Endothelial cell (in vitro differentiated cells): ENCODE measurements around the gene CCNG2. TPM values are rescaled to one million over a fixed set of nuclear protein-coding genes. Genes with fewer than 3 reads are reported as not detected.
A peak's percentile ranks its signal among the peaks of the same experiment; 100 is the strongest.

Experiments used
- DNase-seq: peaks from one replicate; pipeline ENCODE4 v3.0.0; 2021; ENCODE audit warnings: low spot score
- H3K27ac Mint-ChIP-seq: one replicate; pipeline ENCODE4 v1.8.0; 2021; ENCODE audit warnings: mixed read lengths, inconsistent platforms; ENCODE audit not compliant: unreplicated experiment
- H3K27me3 Mint-ChIP-seq: one replicate; pipeline ENCODE4 v1.8.0; 2021; ENCODE audit warnings: mild to moderate bottlenecking, moderate library complexity, mixed read lengths, inconsistent platforms; ENCODE audit not compliant: unreplicated experiment
- H3K36me3 Mint-ChIP-seq: one replicate; pipeline ENCODE4 v1.8.0; 2021; ENCODE audit warnings: mild to moderate bottlenecking, low read depth, mixed read lengths, inconsistent platforms; ENCODE audit not compliant: unreplicated experiment
- H3K4me1 Mint-ChIP-seq: one replicate; pipeline ENCODE4 v1.8.0; 2021; ENCODE audit warnings: mild to moderate bottlenecking, mixed read lengths, inconsistent platforms; ENCODE audit not compliant: unreplicated experiment
- H3K4me3 Mint-ChIP-seq: one replicate; pipeline ENCODE4 v1.8.0; 2021; ENCODE audit warnings: mild to moderate bottlenecking, mixed read lengths, inconsistent platforms; ENCODE audit not compliant: unreplicated experiment
- H3K9me3 Mint-ChIP-seq: one replicate; pipeline ENCODE4 v1.8.0; 2021; ENCODE audit warnings: mixed read lengths, inconsistent platforms; ENCODE audit not compliant: unreplicated experiment
- CTCF ChIP-seq: fragments of 200-600 bp; sonication (generic); IDR thresholded peaks from one replicate; pipeline ENCODE4 v1.5.0; 2021; ENCODE audit warnings: antibody characterized with exemption; ENCODE audit not compliant: unreplicated experiment
- total RNA-seq: library from RNA; stranded (reverse); fragmentation: NEBNext Ultra II Directional; extraction: Animal tissue kit (Norgen Biotek cat#: 25700); gene quantifications from one replicate; pipeline ENCODE4 v1.2.1, GENCODE V29; 2021; ENCODE audit not compliant: unreplicated experiment

The CCNG2 gene
- total RNA-seq, 1 donor from 2014 or later = 67.0 TPM

DNA sequence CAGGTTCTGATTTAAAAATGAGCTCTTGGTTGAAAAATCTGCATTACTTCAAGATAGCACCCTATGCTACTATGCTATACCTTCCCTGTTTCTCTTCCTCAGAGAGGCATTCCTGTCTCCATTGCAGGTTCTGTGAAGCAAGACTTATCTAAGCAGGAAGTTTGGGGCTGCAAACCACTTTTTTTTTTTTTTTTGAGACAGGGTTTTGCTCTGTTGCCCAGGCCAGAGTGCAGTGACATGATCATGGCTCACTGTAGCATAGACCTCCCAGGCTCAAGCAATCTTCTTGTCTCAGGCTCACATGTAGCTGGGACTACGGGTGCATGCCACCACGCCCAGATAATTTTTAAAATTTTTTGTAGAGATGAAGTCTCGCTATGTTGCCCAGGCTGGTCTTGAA lies 4.0 kb upstream of the CCNG2 start:
- Mint-ChIP-seq H3K4me3 (no peak overlapping the region), H3K36me3 (peaks cover 6% of the 10 kb centered on the region), H3K27me3 (peaks cover 8% of the 10 kb centered on the region), H3K27ac (no peak overlapping the region), H3K9me3 (no peaks in the 10 kb centered on the region), H3K4me1 (peaks cover 35% of the 10 kb centered on the region)
- no peak for TF ChIP-seq CTCF
- no peak for DNase-seq

GRCh38 chr4:77154065-77154464 lies 2.9 kb upstream of the CCNG2 start:
- DNase-seq = no peak
- Mint-ChIP-seq H3K4me1 (peaks cover 44% of the 10 kb centered on the region), H3K4me3 (no peak overlapping the region), H3K36me3 (peaks cover 13% of the 10 kb centered on the region), H3K27ac (no peak overlapping the region), H3K9me3 (no peaks in the 10 kb centered on the region), H3K27me3 (peaks cover 8% of the 10 kb centered on the region)
- TF ChIP-seq CTCF = no peak

DNA sequence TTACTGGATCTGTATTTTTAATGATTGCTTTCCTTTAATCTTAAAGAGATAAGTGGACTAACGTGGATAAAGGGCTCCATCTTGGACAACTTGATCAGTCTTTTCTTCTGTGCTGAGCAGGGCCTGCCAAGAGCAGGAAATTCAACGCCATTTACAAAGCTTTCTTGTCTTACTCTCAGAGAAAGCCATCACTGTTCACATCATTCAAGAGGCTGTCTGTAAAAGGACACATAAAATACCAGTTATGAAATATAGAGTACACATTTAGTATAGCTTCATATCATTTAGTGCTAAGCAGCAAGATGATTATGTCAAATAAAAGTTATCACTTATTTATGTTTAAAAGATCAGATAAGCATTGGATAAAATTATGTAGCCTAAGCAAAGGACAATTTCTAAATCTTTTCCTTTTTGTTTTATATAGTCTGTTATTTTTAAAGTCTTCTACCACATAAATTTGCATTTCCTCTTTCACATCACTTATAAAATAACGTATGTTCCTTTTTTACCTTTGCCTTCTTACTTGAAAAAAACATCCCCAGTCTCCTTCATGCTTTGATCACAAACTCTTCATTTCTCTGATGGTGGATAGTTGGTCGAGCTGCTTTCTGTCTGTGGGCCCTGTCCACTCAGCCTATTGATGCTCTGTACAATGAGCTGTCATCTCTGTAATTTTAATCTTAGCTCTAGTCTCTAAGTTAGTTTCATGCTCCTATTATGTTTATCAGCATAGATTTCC lies 2.1 kb upstream of the CCNG2 start:
- peaks cover 8% of the 10 kb centered on the region for H3K27me3 Mint-ChIP-seq
- H3K4me1 Mint-ChIP-seq = peaks cover 44% of the 10 kb centered on the region
- DNase-seq = no peak
- H3K4me3 Mint-ChIP-seq = no peak overlapping the region
- peak overlapping the region; percentile 58 for H3K27ac Mint-ChIP-seq
- no peaks in the 10 kb centered on the region for H3K9me3 Mint-ChIP-seq
- peaks cover 13% of the 10 kb centered on the region for H3K36me3 Mint-ChIP-seq
- no peak for TF ChIP-seq CTCF

DNA sequence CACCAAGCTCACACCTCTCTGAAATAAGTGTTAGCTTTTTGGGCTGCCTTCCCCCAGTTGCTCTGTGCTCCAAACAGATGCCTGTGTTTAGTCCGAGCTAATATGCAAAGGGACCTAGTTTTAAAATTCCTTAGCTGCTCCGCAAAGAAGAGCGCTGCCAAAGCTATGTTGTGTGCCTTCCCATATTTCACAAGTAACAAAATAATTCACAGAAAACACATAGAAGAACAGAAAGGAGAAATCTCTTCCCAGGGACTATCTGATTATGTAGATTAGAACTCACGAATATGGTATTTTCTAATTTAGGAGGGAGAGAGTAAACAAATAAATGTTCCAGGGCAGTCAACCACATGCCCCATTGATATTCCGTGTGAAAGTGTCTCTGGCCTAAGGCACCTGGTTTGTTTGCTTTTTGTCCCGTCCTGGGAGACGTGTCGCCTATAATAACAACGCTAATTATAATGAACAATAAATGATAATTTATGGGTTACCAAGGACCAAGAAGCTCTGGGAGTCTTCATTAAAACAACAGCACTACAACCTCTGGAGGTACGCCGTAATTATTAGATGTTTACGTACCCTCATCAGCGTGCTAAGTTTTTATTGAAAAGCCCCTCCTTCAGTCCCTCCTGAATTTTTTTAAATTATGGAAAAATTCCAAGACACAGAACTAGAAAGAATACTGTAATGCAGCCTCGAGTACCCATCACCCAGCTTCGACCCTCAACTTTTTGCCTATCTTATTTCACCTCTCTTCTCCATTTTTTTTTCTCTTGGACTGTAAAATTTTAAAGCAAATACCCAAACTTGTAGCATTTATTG lies 1.2 kb upstream of the CCNG2 start:
- H3K9me3 Mint-ChIP-seq = no peaks in the 10 kb centered on the region
- H3K27ac Mint-ChIP-seq = peak overlapping the region; percentile 100
- peaks cover 44% of the 10 kb centered on the region for H3K4me1 Mint-ChIP-seq
- H3K36me3 Mint-ChIP-seq = peaks cover 13% of the 10 kb centered on the region
- TF ChIP-seq CTCF = no peak
- DNase-seq = no peak
- peak overlapping the region; percentile 99 for H3K4me3 Mint-ChIP-seq
- peaks cover 8% of the 10 kb centered on the region for H3K27me3 Mint-ChIP-seq

DNA sequence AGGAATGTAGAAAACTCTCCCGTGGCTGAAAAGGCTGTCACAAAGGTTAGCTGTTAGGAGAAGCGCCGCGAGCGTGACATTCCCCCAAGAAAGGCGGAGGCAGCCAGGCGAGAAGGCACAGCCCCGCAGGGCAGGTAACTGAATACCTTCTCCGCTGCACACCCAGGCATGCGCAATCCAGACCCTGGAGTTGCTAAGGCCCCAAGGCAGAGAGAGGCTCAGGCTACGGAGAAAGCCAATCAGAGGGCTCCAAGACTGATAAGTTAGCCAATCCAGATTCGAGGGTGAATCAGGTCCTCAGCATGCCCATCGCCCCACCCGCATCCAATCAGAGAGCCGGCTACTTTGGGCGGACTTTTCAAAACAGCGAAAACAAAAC lies 485 bp upstream of the CCNG2 start:
- H3K9me3 Mint-ChIP-seq = no peaks in the 10 kb centered on the region
- H3K4me3 Mint-ChIP-seq = peak overlapping the region; percentile 99
- H3K4me1 Mint-ChIP-seq = peaks cover 44% of the 10 kb centered on the region
- DNase-seq = peak; percentile 90
- peaks cover 8% of the 10 kb centered on the region for H3K27me3 Mint-ChIP-seq
- H3K36me3 Mint-ChIP-seq = peaks cover 13% of the 10 kb centered on the region
- no peak for TF ChIP-seq CTCF
- H3K27ac Mint-ChIP-seq = peak overlapping the region; percentile 100
